GM12875 (cell line): ENCODE results near the gene TMED8.
"Not testable (repeated sequence)": the region's sequence is repeated elsewhere in the genome, so short reads cannot be mapped to it uniquely, and the experiment has no call there.

Source experiments
- H3K4me3 ChIP-seq: one replicate; pipeline ENCODE4 v1.5.1; 2011; ENCODE audit warnings: low read depth, low read length, control low read depth
- TF ChIP-seq, protein P1 (sequence below): IDR thresholded peaks from 2 replicates; pipeline ENCODE4 v1.5.1; 2011; ENCODE audit warnings: low read depth, mild to moderate bottlenecking, control low read depth, inconsistent platforms, low read length, moderate library complexity, borderline replicate concordance; ENCODE audit not compliant: insufficient read depth

TMED8 gene, protein sequence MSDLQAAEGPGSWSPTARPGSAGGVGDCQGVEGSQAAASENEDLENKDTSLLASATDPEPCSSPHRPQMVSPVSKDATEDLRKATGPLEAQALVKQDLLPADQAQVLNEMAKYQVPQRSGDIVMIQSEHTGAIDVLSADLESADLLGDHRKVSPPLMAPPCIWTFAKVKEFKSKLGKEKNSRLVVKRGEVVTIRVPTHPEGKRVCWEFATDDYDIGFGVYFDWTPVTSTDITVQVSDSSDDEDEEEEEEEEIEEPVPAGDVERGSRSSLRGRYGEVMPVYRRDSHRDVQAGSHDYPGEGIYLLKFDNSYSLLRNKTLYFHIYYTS

DNA sequence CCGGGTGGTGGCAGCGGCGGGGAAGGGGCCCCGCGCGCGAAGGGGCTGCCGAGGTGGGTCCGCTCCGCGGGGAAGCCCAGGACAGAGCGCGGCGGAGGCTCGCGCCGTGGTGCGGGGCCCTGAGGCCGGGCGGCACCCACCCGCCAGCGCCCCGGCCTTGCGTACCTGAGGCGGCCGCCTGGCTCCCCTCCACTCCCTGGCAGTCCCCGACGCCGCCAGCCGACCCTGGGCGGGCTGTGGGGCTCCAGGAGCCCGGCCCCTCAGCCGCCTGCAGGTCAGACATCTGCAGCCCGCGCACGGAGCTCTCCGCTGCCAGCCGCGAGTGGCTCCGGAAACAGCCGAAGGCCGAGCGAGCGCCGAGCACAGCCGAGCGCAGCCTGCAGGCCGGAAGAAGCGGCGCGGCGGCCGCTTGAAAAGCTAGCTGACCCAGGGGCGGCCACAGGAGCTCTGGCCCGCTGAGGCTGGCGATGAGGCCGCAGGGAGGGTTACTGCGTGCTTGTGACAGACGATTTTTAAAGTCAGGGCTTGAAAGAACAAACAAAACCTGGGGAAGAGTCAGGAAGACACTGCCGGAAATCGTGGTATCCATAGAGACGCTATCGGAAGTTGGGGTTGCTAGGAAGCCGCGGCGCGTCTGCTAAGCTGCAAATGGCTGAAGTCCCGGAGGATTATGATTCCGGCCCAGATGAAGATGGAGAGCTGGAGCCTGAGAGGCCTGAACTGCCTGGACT is at the start of gene TMED8, which contains the start of gene SAMD15:
TSS of gene TMED8 (minus strand) at position 324 of the 731 bp plus-strand sequence. CDS start at position 283, 41 bp downstream.
TSS of gene SAMD15 (plus strand) at position 609 of the 731 bp plus-strand sequence. CDS start at position 649, 40 bp downstream.
- TF ChIP-seq, protein P1, sequence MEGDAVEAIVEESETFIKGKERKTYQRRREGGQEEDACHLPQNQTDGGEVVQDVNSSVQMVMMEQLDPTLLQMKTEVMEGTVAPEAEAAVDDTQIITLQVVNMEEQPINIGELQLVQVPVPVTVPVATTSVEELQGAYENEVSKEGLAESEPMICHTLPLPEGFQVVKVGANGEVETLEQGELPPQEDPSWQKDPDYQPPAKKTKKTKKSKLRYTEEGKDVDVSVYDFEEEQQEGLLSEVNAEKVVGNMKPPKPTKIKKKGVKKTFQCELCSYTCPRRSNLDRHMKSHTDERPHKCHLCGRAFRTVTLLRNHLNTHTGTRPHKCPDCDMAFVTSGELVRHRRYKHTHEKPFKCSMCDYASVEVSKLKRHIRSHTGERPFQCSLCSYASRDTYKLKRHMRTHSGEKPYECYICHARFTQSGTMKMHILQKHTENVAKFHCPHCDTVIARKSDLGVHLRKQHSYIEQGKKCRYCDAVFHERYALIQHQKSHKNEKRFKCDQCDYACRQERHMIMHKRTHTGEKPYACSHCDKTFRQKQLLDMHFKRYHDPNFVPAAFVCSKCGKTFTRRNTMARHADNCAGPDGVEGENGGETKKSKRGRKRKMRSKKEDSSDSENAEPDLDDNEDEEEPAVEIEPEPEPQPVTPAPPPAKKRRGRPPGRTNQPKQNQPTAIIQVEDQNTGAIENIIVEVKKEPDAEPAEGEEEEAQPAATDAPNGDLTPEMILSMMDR, result 0 out of 2 replicates have a peak, but pooled peaks have one; percentile 13
- H3K4me3 ChIP-seq, result peak within 1 kb of the TSS; percentile 81

DNA sequence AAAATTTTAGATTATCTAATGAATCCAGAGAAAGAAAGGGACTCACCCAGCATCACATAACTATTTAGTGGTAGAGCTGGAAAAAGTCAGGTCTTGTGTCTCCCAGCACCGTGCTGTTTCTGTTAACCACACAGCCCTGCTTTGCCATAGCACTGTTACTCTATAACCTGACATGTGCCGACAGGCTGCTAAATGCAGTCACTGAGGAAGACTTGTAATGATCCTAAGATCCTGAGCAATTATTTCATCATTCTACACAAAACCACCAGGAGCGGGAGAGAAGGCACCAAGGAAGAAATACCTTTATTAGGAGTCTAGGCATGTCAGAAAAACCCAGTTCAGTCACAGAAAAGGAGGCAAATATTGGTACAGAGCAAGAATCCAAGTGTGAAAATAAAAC is 49.5 kb upstream of the TMED8 start:
- TF ChIP-seq, protein P1, result no peak
- H3K4me3 ChIP-seq, result no peak overlapping the region

DNA sequence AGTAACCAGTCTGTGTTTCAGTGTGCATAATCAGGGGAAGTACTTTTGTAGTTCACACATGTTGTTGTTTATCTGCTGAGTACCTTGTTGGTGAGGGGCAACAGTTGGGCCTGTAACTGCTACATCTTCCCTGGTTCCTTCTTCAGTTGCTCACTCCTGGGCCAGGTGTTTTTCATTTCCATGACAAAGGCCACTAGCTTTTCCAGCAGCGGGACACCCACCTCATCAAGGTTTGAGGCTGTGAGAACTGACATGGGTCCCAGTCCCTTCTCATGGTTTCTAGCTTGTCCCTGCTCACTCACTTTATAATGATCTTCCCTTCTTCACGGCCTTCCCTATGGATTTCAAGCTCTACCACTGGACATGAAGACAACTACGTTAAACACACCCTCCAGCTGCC is 48.0 kb upstream of the TMED8 start:
- no peak overlapping the region for H3K4me3 ChIP-seq
- TF ChIP-seq, protein P1, result no peak

DNA sequence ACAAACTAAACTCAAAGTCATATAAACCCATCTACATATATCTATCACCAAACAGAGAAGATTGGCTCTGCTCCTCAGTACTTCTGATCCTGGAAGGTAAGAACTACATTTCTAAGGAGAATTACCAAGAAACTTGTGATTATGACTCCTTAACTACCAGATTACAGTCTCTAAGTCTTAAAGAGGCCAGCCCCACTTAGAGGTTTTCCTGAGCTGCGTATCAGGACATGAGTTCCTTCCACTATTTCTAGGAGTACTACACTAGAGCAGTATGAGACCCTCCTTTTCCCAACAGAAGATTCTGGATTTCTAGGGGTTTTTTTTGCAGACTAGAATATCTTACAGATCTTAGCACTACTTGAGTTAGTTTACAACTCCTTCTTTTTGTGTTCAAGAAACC is 46.5 kb upstream of the TMED8 start, which contains the start of gene NOXRED1:
TSS of gene NOXRED1 (minus strand) at position 101 of the 400 bp plus-strand sequence. CDS start 634 bp downstream, outside the sequence.
- TF ChIP-seq, protein P1, result no peak

DNA sequence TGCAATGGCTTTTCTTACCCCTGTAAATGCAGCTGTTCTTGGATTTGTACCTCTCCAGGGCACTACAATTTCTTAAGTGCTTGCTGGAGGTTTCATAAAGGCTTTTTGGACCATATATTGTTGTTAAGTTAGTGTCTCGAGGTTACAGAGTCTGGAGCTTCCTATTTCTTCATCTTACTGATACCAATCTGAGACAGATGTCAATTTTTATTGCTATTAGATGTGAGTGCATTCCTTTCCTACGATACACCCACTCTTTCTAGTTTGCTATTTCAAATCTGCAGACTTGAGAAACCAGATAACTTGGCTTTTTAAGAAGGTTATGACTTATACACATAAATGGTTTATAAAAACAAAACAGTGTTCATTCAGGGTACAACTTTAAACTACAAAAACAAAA is 44.3 kb upstream of the TMED8 start:
- no peak overlapping the region for H3K4me3 ChIP-seq
- TF ChIP-seq, protein P1, result no peak

More for the DNA sequence above, 46.5 kb upstream of the TMED8 start, which contains the start of gene NOXRED1:
- no peak within 1 kb of the TSS for H3K4me3 ChIP-seq

DNA sequence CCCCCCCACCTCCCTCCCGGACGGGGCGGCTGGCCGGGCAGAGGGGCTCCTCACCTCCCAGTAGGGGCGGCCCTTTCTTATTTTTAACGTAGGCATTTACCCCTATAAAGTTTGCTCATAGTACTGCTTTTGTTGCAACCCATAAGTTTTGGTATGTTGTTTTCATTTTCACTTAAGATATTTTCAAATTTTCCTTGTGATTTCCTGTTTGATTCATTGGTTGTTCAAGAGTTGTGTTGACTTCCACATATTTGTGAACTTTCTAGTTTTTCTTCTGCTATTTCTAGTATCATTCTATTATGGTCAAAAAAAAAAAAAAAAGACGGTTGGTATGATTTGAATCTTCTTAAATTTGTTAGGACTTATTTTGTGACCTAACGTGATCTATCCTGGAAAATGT is 39.9 kb upstream of the TMED8 start:
- no peak overlapping the region for H3K4me3 ChIP-seq
- TF ChIP-seq, protein P1, result no peak

DNA sequence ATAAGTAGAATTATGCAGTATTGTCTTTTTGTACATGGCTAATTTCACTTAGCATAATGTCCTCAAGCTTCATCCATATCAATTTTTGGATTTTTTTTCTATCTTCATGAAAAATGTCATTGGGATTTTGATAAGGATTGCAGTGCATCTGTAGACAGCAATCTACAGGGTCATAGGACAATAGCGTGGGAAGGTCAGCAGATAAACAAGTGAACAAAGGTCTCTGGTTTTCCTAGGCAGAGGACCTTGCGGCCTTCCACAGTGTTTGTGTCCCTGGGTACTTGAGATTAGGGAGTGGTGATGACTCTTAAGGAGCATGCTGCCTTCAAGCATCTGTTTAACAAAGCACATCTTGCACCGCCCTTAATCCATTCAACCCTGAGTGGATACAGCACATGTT is 39.2 kb upstream of the TMED8 start:
- not testable (repeated sequence) for H3K4me3 ChIP-seq

DNA sequence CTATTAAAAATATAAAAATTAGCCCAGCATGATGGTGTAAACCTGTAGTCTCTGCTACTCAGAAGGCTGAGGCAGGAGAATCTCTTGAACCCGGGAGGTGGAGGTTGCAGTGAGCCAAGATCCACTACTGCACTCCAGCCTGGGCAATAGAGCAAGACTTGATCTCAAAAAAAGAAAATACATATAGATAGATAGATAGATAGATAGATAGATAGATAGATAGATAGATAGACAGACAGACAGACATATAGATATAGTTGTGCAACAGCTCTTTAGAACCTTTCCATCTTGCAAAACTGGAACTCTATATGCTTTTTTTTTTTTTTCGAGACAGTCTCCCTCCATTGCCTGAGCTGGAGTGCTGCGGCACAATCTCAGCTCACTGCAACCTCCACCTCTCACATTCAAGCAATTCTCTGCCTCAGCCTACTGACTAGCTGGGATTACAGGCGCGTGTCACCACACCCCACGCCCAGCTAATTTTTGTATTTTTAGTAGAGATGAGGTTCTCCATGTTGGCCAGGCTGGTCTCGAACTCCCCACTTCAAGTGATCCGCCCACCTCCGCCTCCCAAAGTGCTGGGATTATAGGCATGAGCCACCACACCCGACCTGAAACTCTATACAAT is 38.6 kb upstream of the TMED8 start:
- H3K4me3 ChIP-seq, result not testable (repeated sequence)
